SU-DHL-6 (cell line): ENCODE measurements around the gene CDK6.
"Not testable (repeated sequence)": the region's sequence is repeated elsewhere in the genome, so short reads cannot be mapped to it uniquely, and the experiment has no call there.

Experiments used
- H2AFZ ChIP-seq: fragments of 200-600 bp; sonication (generic); 2 replicates; pipeline ENCODE4 v1.6.1; 2014; ENCODE audit warnings: low read depth, mild to moderate bottlenecking, moderate library complexity, mixed read lengths, antibody characterized with exemption, low read length; ENCODE audit not compliant: severe bottlenecking
- H3F3A ChIP-seq: fragments of 200-600 bp; shearing (Covaris generic); 2 replicates; pipeline ENCODE4 v1.6.0; 2016; ENCODE audit warnings: antibody characterized with exemption, mild to moderate bottlenecking; ENCODE audit not compliant: insufficient read depth
- H3K27ac ChIP-seq: fragments of 200-600 bp; sonication (generic); 2 replicates; pipeline ENCODE4 v1.5.1; 2016; ENCODE audit warnings: low read depth, mild to moderate bottlenecking, low read length, moderate library complexity, mixed read lengths
- H3K27me3 ChIP-seq: fragments of 200-600 bp; sonication (generic), shearing (Covaris generic); 2 replicates; pipeline ENCODE4 v1.6.0; 2014; ENCODE audit warnings: mild to moderate bottlenecking, low read length
- H3K36me3 ChIP-seq: fragments of 200-600 bp; sonication (generic); 2 replicates; pipeline ENCODE4 v1.6.1; 2014; ENCODE audit warnings: mild to moderate bottlenecking, low read length, mixed read lengths
- H3K4me2 ChIP-seq: fragments of 300-600, 200-600 bp; shearing (Covaris generic), sonication (generic); 2 replicates; pipeline ENCODE4 v1.6.0; 2014; ENCODE audit warnings: low read length, low read depth, mild to moderate bottlenecking; ENCODE audit not compliant: poor library complexity, severe bottlenecking
- H3K4me3 ChIP-seq: fragments of 200-600 bp; sonication (generic); 2 replicates; pipeline ENCODE4 v1.5.1; 2014; ENCODE audit warnings: antibody characterized with exemption, low read length, mild to moderate bottlenecking, mixed read lengths; ENCODE audit not compliant: insufficient read depth, poor library complexity, severe bottlenecking
- H3K79me2 ChIP-seq: fragments of 200-600 bp; sonication (generic); 2 replicates; pipeline ENCODE4 v1.6.1; 2014; ENCODE audit warnings: mild to moderate bottlenecking, low read length, moderate library complexity; ENCODE audit not compliant: insufficient read depth
- H3K9ac ChIP-seq: fragments of 200-600 bp; sonication (generic); 2 replicates; pipeline ENCODE4 v1.7.0; 2014; ENCODE audit warnings: mild to moderate bottlenecking, low read length
- H3K9me2 ChIP-seq: fragments of 200-600 bp; sonication (generic); replicated peaks from 2 replicates; pipeline ENCODE4 v1.6.1; 2014; ENCODE audit warnings: low read length; ENCODE audit not compliant: insufficient read depth
- H3K9me3 ChIP-seq: fragments of 200-600 bp; sonication (generic); 2 replicates; pipeline ENCODE4 v1.6.1; 2014; ENCODE audit warnings: low read length, mixed read lengths; ENCODE audit not compliant: insufficient read depth
- H4K20me1 ChIP-seq: fragments of 200-600 bp; sonication (generic); 2 replicates; pipeline ENCODE4 v1.6.1; 2014; ENCODE audit warnings: low read depth, mild to moderate bottlenecking, antibody characterized with exemption, low read length, moderate library complexity, mixed read lengths
- CTCF ChIP-seq: fragments of 200-600 bp; sonication (generic); IDR thresholded peaks from one replicate; pipeline ENCODE4 v1.5.1; 2017; ENCODE audit warnings: antibody characterized with exemption, mild to moderate bottlenecking, low read length, moderate library complexity; ENCODE audit not compliant: insufficient read depth, poor library complexity, severe bottlenecking
- EZH2phosphoT487 ChIP-seq: fragments of 200-600 bp; sonication (generic), shearing (Covaris generic); conservative IDR thresholded peaks from 2 replicates; pipeline ENCODE4 v1.6.1; 2018; ENCODE audit warnings: mild to moderate bottlenecking, antibody characterized with exemption, low read length, moderate library complexity, mixed read lengths

CDK6 gene

GRCh38 chr7:92606985-92607384 is 229.4 kb downstream of the CDK6 start:
- Histone ChIP-seq H3K27me3 (no peaks in the 10 kb centered on the region), H3K9me2 (no peaks in the 10 kb centered on the region), H4K20me1 (no peaks in the 10 kb centered on the region; the same call in 1 of the 2 replicates), H3F3A (0 out of 2 replicates have a peak, but pooled peaks cover 7% of the 10 kb centered on the region), H3K4me3 (no peak overlapping the region), H3K36me3 (no peaks in the 10 kb centered on the region), H2AFZ (no peak overlapping the region), H3K27ac (no peak overlapping the region), H3K9me3 (no peaks in the 10 kb centered on the region), H3K9ac (no peak overlapping the region), H3K4me2 (no peak overlapping the region), H3K79me2 (no peaks in the 10 kb centered on the region)
- no peak for TF ChIP-seq EZH2phosphoT487
- no peak for TF ChIP-seq CTCF

GRCh38 chr7:92604517-92604916 is 231.9 kb downstream of the CDK6 start:
- H3K9me2 ChIP-seq, H3K4me2 ChIP-seq, H4K20me1 ChIP-seq, H3F3A ChIP-seq, H3K27me3 ChIP-seq, H2AFZ ChIP-seq, H3K79me2 ChIP-seq, H3K36me3 ChIP-seq, H3K9me3 ChIP-seq, H3K4me3 ChIP-seq, H3K9ac ChIP-seq, H3K27ac ChIP-seq: not testable (repeated sequence)

GRCh38 chr7:92603089-92603445 is 233.3 kb downstream of the CDK6 start:
- no peak overlapping the region for H3K4me3 ChIP-seq
- no peaks in the 10 kb centered on the region for H3K9me2 ChIP-seq
- TF ChIP-seq CTCF (no peak), EZH2phosphoT487 (no peak)
- no peaks in the 10 kb centered on the region for H3K79me2 ChIP-seq
- no peaks in the 10 kb centered on the region for H4K20me1 ChIP-seq
- no peaks in the 10 kb centered on the region for H3K36me3 ChIP-seq
- H3K9ac ChIP-seq: no peak overlapping the region
- no peaks in the 10 kb centered on the region for H3K27me3 ChIP-seq
- H3K4me2 ChIP-seq: no peak overlapping the region
- no peak overlapping the region for H3K27ac ChIP-seq
- no peak overlapping the region for H2AFZ ChIP-seq
- H3F3A ChIP-seq: no peaks in the 10 kb centered on the region
- no peaks in the 10 kb centered on the region for H3K9me3 ChIP-seq

GRCh38 chr7:92602352-92603088 is 233.9 kb downstream of the CDK6 start:
- H3K9me2 ChIP-seq: no peaks in the 10 kb centered on the region
- no peaks in the 10 kb centered on the region for H3K9me3 ChIP-seq
- no peak overlapping the region for H2AFZ ChIP-seq
- no peaks in the 10 kb centered on the region for H3K36me3 ChIP-seq
- H3K4me2 ChIP-seq: no peak overlapping the region
- H3K79me2 ChIP-seq: no peaks in the 10 kb centered on the region
- no peak overlapping the region for H3K9ac ChIP-seq
- H3F3A ChIP-seq: no peaks in the 10 kb centered on the region
- no peaks in the 10 kb centered on the region for H4K20me1 ChIP-seq
- no peaks in the 10 kb centered on the region for H3K27me3 ChIP-seq
- H3K27ac ChIP-seq: no peak overlapping the region
- TF ChIP-seq EZH2phosphoT487: no peak
- TF ChIP-seq CTCF: no peak
- H3K4me3 ChIP-seq: no peak overlapping the region
